ENCODE data around the gene CAMKMT.

Gene CAMKMT

DNA sequence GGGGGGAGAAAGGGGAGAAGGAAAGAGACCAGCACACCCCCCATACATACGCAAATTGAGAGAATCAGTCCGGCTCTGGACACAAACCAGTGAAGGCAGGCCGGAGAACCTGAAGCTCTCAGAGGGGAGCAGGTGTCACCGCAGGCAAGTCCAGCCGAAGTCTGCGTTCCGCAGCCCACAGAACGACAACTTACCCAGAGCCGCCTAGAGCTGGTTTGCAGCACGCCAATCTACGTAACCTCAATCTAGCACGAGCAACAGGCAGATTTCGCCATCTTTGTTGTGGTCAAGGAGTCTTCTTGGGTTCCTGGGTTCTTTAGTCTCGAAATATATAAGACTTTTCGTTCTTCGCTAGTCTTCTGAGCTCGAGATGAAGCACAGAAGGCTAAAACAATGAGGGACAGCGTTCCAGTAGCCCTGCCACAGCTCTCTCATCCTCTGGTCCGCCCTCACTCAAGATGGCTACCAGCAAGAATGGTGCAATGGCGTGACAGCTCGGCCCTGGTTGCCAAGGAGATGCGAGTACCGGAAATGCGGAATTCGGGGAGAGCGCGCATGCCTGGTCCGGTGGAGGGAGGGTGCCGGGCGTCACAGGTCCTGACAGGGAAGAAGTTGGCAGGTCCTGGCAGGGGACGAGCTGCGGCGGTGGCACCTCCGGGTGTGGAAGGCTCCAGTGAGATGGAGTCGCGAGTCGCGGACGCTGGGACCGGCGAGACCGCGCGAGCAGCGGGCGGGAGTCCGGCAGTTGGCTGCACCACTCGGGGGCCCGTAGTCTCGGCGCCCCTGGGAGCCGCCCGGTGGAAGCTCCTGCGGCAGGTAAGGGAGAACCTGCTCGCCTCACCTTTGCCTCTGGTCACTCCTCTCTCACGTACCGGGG is at the start of gene CAMKMT, which contains the start of gene PREPL:
Gene CAMKMT, plus strand, starts transcription at position 618 of the 877 bp plus-strand sequence.
Gene PREPL, minus strand, starts transcription at position 165 of the 877 bp plus-strand sequence. CDS start 15,152 bp downstream, outside the sequence.
- no peak for TF ChIP-seq ZNF274 (IDR thresholded peaks at IDR 0.05; ENCODE audit: low read depth, low read length)

DNA sequence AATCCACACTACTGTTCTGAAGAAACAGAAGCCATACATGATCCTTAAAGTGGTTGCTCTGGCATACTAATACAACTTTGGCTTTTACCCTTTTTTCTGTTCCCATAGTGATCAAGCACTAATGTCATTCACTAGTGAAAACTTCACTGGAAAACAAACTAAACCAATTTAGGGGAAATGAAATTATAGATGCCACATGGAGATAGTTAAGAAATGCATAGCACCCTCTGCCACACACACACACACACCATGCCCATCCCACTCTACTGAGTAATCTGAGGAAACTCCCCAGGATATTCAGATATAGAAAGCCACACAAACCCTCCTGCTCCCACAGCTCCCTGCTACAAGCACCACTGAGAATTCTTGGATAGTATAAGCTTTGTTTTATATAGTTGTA is 47.4 kb upstream of the CAMKMT start:
- H3K4me3 ChIP-seq (ENCODE audit: low read length): no peak overlapping the region
- TF ChIP-seq ZNF274 (IDR thresholded peaks at IDR 0.05; ENCODE audit: low read depth, low read length): no peak

More for the DNA sequence above, at the start of gene CAMKMT, which contains the start of gene PREPL:
- H3K4me3 ChIP-seq (ENCODE audit: low read length): peak within 1 kb of the TSS; percentile 87

- no peak for TF ChIP-seq ZNF274 (IDR thresholded peaks at IDR 0.05; ENCODE audit: low read depth, low read length)
- H3K4me3 ChIP-seq (ENCODE audit: low read length): no peak overlapping the region
Measured at GRCh38 chr2:44315945-44316344, 45.8 kb upstream of the CAMKMT start.

DNA sequence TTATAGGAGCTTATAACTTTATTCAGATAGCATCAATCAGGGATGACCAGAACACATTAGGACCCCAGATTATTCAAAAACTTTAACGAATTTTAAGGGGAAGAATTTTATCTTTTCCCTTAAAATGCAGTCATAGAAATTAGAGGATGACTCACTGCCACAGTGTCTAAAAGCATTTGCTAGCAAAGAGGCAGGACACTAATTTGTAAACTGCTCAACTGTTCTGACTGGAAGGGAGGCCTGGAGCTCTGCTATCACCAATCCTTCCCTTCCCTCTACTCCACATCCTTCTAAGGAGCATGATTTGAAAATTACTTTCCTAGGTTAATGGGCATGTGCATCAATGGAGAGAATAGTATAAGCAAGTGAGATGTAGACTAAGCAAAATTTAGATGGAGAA is 40.9 kb upstream of the CAMKMT start:
- TF ChIP-seq ZNF274 (IDR thresholded peaks at IDR 0.05; ENCODE audit: low read depth, low read length): no peak
- H3K4me3 ChIP-seq (ENCODE audit: low read length): no peak overlapping the region

DNA sequence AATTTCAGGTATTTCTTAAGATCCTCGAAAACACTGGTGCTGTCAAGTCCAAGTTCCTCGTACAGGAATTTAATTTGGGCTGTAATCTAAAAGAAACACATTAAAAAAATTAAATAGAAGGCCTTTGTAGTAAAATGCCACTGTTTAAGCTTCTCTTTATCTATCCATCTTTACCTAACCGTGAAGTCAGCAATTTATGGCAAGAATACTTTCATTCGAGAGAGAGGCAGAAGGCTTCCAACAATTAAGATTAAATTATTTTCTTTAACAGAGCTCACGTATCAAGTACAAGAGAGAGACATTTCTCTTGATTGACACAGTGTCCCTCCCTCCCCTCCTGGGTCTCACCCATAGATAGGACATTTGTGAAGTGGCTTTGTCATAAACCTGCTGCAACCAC is 40.4 kb upstream of the CAMKMT start:
- H3K4me3 ChIP-seq (ENCODE audit: low read length): no peak overlapping the region
- no peak for TF ChIP-seq ZNF274 (IDR thresholded peaks at IDR 0.05; ENCODE audit: low read depth, low read length)

- TF ChIP-seq ZNF274 (IDR thresholded peaks at IDR 0.05; ENCODE audit: low read depth, low read length): no peak
- no peak overlapping the region for H3K4me3 ChIP-seq (ENCODE audit: low read length)
Measured at GRCh38 chr2:44324971-44325426, 36.7 kb upstream of the CAMKMT start.

GRCh38 chr2:44325897-44326296 is 35.9 kb upstream of the CAMKMT start:
- no peak overlapping the region for H3K4me3 ChIP-seq (ENCODE audit: low read length)
- TF ChIP-seq ZNF274 (IDR thresholded peaks at IDR 0.05; ENCODE audit: low read depth, low read length): no peak

DNA sequence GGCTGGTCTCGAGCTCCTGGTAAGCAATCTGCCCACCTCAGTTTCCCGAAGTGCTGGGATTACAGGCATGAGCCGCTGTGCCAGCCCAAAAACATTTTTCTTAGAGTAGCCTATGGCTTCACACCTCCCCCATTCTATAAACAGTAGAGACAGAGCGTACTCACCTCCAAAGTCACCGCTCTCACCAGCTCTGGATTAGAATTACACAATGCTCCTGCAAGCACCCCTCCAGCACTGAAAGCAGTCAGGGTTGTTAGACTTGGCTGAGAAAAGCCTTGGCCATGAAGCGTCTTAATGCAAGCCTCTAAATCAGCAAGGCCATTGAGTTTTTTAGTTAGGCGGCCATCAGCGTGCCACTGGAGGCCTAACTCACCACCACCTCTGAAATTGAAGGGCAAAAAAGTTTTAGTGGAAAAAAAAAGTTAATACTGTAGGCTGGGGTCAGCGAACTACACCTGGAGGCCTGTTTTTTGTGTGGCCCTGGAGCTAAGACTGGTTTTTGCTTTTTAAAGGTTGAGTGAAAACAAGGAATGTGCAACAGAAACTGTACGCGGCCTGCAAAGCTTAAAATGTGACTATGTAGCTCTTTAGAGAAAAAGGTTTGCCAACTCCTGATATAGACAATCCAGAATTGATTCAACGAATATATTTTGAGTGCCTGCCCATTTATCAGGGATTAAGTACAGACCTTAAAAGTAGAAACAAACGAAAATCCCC is 35.0 kb upstream of the CAMKMT start:
- TF ChIP-seq ZNF274 (IDR thresholded peaks at IDR 0.05; ENCODE audit: low read depth, low read length): no peak

DNA sequence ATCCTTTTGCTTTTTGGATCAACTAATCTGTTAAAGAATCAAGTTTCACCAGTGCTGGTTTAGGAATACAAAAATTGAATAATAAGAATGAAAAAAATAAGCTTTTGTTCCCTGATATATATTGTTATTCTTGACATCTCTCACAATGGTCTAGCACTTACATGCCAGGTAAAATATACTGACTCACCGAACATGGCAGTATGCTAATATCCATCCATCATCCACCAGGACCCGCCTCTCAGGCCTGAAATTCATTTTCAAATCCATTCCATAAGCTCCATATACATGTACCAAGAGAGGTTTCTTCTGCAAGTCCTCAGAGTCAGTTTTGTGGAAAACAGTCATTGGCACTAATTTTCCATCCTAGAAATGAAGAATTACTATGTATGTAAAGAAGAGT is 33.0 kb upstream of the CAMKMT start:
- no peak overlapping the region for H3K4me3 ChIP-seq (ENCODE audit: low read length)
- no peak for TF ChIP-seq ZNF274 (IDR thresholded peaks at IDR 0.05; ENCODE audit: low read depth, low read length)

More for the DNA sequence above, 35.0 kb upstream of the CAMKMT start:
- H3K4me3 ChIP-seq (ENCODE audit: low read length): no peak overlapping the region

DNA sequence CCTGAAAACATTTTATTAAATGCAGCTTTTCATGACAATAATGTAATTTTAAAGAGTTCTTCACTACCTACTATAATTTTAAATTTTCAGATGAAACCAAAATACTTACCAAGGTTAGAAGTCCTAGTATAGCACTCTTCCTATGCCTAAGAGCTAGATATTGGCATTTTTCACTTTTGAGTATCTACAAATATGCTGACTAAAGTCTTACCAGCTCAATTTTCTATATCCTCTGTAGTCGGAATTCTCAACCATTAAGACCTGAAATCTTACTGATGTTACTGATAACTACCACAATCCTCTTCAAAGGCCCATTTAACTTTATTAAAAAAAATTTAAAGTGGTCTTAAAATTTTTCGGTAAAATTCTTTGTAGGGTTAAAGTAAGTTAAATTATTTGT is 32.4 kb upstream of the CAMKMT start:
- H3K4me3 ChIP-seq (ENCODE audit: low read length): no peak overlapping the region
- TF ChIP-seq ZNF274 (IDR thresholded peaks at IDR 0.05; ENCODE audit: low read depth, low read length): no peak

GRCh38 chr2:44330801-44331200 is 30.9 kb upstream of the CAMKMT start:
- no peak for TF ChIP-seq ZNF274 (IDR thresholded peaks at IDR 0.05; ENCODE audit: low read depth, low read length)
- no peak overlapping the region for H3K4me3 ChIP-seq (ENCODE audit: low read length)

- no peak overlapping the region for H3K4me3 ChIP-seq (ENCODE audit: low read length)
- no peak for TF ChIP-seq ZNF274 (IDR thresholded peaks at IDR 0.05; ENCODE audit: low read depth, low read length)
Measured at GRCh38 chr2:44333994-44334393, 27.8 kb upstream of the CAMKMT start.

GRCh38 chr2:44335806-44336538 is 25.8 kb upstream of the CAMKMT start:
- TF ChIP-seq ZNF274 (IDR thresholded peaks at IDR 0.05; ENCODE audit: low read depth, low read length): no peak
- H3K4me3 ChIP-seq (ENCODE audit: low read length): no peak overlapping the region

GRCh38 chr2:44342854-44343253 is 18.9 kb upstream of the CAMKMT start:
- no peak for TF ChIP-seq ZNF274 (IDR thresholded peaks at IDR 0.05; ENCODE audit: low read depth, low read length)
- no peak overlapping the region for H3K4me3 ChIP-seq (ENCODE audit: low read length)
